HG02852 (cell line): ENCODE measurements around the gene OR6C70.

ENCODE experiments used
- ATAC-seq: cut with Tn5 transposase; IDR thresholded peaks from one replicate; pipeline ENCODE4 v1.9.1; 2021; ENCODE audit warnings: mild to moderate bottlenecking, moderate library complexity; ENCODE audit not compliant: unreplicated experiment

Gene OR6C70

GRCh38 chr12:55420307-55420962, 49.5 kb downstream of the OR6C70 start:
- no peak for ATAC-seq
